ENCODE data around the gene GAS6.

GAS6 gene

DNA sequence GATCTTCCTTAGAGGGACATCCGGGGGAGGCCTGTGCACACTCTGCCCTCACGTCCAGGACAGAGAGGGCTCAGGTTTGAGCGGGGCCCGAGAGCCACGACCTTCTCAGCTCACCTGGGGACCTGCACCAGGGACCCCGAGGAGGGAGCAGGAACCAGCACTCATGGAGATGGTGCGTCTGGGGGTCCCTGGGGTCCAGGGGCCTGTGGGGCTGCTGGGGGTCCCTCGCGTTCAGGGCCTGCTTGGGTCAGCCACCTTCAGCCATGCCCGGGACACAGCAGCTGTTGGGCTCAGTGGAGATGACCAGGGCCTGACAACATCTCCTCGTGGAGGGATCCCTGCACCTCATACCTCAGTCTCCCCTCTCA, 57.8 kb downstream of the GAS6 start:
- H3K4me3 ChIP-seq (ENCODE audit: low read depth, low read length), result no peak overlapping the region
- TF ChIP-seq, protein P1, sequence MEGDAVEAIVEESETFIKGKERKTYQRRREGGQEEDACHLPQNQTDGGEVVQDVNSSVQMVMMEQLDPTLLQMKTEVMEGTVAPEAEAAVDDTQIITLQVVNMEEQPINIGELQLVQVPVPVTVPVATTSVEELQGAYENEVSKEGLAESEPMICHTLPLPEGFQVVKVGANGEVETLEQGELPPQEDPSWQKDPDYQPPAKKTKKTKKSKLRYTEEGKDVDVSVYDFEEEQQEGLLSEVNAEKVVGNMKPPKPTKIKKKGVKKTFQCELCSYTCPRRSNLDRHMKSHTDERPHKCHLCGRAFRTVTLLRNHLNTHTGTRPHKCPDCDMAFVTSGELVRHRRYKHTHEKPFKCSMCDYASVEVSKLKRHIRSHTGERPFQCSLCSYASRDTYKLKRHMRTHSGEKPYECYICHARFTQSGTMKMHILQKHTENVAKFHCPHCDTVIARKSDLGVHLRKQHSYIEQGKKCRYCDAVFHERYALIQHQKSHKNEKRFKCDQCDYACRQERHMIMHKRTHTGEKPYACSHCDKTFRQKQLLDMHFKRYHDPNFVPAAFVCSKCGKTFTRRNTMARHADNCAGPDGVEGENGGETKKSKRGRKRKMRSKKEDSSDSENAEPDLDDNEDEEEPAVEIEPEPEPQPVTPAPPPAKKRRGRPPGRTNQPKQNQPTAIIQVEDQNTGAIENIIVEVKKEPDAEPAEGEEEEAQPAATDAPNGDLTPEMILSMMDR (IDR thresholded peaks at IDR 0.05; ENCODE audit: insufficient read depth, low read length, missing control alignments), result no peak
- ChIA-PET POLR2A (no interaction called here), CTCF (interaction anchor here (1.0 kb wide), 1 partner anchor 9 kb away, joined by 3 read pairs; no protein-coding TSS in a partner anchor)
- DNase-seq (ENCODE audit: low read depth, low spot score), result no peak

DNA sequence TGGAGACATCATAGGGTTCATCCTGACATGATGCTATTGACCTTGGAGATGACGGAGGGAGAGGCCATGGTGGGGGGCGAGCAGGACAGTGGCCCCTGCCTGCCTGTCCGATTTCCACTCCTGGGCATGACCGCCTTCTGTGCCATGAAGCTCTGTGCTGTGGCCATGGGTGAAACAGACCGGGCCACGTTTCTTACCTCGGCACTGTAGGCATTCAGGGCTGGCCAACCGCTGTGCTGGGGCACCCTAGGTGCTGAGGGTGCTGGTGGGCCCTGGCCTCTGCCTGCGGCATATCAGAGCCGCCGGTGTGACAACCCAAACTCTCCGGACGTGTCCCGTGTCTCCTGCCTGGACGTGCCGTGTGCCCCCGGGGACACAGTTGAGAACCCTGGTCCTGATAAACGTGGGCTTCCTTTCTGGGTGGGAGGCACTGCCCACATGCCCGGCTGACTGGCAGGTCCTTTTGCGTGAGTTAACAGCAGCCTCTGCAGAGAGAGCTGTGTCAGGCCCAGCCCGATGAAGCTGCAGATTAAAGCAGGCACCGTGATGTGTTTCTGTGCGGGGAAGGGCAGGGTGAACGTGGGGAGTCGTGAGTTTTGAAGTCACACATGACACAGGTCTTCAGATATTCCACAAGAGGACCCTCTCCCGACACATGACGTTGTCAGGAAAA, 58.3 kb downstream of the GAS6 start:
- DNase-seq (ENCODE audit: low read depth, low spot score), result no peak
- H3K4me3 ChIP-seq (ENCODE audit: low read depth, low read length), result no peak overlapping the region
- CTCF ChIA-PET, result interaction anchor here (1.0 kb wide), 1 partner anchor 9 kb away, joined by 3 read pairs; no protein-coding TSS in a partner anchor
- TF ChIP-seq, protein P1 (IDR thresholded peaks at IDR 0.05; ENCODE audit: insufficient read depth, low read length, missing control alignments), result no peak
- POLR2A ChIA-PET, result no interaction called here

DNA sequence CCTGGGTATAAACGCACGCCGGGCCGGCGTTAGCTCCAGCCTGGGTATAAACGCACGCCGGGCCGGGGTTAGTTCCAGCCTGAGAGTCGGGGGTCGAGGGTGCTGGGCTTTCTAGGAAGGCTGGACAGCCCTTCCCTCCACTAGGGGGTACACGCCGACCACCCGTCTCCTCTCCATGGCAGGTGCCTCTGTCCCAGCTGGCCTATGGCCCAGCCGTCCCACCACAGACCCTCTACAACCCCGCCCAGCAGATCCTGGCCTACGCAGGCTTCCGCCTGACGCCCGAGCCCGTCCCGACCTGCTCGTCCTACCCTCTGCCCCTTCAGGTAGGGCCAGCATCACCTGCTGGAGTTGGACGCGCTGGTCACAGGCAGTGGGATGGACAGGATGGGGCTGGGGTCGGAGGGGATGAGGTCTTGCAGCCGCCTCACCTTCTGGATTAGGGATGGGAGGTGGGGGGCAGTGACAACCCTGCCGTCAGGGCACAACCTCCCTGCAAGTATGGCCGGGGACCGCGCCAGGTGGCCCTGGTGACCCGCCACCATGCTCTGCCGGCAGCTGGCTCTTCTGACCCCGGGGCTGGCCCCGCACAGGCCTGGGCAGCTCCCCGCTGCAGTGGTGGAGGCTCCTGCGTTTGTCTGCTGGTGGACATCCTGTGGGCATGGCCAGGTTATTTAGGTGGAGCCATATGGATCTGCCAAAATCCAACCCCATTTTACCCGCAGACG, 59.0 kb downstream of the GAS6 start:
- H3K4me3 ChIP-seq (ENCODE audit: low read depth, low read length), result no peak overlapping the region
- DNase-seq (ENCODE audit: low read depth, low spot score), result no peak
- ChIA-PET POLR2A (interaction anchor here (1.1 to 2.1 kb wide), 2 partner anchors 10 to 123 kb away, joined by 4 read pairs; no protein-coding TSS in a partner anchor), CTCF (interaction anchor here (0.8 to 2.0 kb wide), 2 partner anchors 22 to 80 kb away, joined by 3 to 5 read pairs; no protein-coding TSS in a partner anchor)
- TF ChIP-seq, protein P1 (IDR thresholded peaks at IDR 0.05; ENCODE audit: insufficient read depth, low read length, missing control alignments), result no peak

DNA sequence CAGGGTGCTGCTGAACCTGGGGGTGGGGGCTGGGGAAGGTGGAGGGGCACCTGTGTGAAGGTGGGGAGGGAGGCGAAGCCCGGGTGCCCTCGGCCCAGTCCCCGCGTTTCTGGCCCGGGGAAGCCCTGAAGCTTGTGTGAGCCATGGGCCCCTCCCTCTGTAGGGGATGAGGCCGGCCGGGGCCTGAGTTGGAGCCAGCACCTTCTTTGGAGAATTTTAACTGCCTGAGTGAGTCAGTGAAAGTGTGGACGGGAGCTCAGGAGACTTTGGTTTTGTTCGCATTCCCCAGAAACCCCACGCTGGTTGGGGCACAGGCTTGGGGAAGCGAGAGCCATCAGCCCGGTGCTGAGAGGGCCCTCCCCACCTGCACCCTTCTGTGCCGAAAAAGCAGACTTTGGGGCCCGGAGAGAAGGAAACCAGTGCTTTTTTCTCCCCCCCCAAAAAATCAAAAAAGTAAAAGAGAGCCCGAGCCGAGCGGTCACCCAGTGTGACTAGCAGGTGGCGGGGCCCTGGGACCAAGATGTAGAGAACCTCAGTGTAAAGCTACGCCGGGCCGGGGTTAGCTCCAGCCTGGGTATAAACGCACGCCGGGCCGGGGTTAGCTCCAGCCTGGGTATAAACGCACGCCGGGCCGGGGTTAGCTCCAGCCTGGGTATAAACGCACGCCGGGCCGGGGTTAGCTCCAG, 59.7 kb downstream of the GAS6 start:
- H3K4me3 ChIP-seq (ENCODE audit: low read depth, low read length), result no peak overlapping the region
- POLR2A ChIA-PET, result interaction anchor here (1.1 to 2.1 kb wide), 2 partner anchors 10 to 124 kb away, joined by 4 read pairs; no protein-coding TSS in a partner anchor
- TF ChIP-seq, protein P1 (IDR thresholded peaks at IDR 0.05; ENCODE audit: insufficient read depth, low read length, missing control alignments), result no peak
- CTCF ChIA-PET, result interaction anchor here (0.8 to 2.0 kb wide), 2 partner anchors 22 to 80 kb away, joined by 3 to 5 read pairs; no protein-coding TSS in a partner anchor
- DNase-seq (ENCODE audit: low read depth, low spot score), result no peak

DNA sequence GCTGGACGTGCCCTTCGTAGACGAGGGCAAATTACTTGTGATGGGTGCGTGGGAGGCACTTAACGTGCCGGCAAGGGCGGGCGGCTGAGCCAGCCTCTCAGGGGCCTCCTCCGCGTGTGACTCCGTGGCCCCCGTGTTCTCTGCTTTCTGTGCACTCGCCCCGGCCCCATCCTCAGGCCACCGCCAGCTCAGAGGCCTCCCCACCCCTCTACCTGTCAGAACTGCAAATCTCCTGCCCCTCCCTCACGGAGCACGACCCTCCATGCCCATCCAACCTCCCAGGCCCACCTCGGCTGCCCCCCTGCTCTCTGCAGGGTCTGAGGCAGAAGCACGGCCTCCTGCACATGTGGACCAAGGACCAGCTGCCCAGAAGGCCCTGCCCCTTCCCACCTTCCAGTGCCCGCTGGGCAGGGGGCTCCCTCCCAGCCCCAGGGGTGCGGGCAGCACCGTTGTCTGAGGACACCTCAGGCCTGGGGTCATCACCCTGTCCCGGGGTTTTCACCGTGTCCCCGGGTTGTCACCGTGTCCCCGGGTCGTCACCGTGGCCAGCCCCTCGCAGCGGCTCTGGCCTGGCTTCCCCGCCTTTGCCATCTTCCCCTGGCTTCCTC, 60.4 kb downstream of the GAS6 start:
- CTCF ChIA-PET, result interaction anchor here (0.8 to 2.0 kb wide), 3 partner anchors 21 to 423 kb away, joined by 3 to 5 read pairs (median 3); no protein-coding TSS in a partner anchor
- POLR2A ChIA-PET, result interaction anchor here (1.1 to 2.1 kb wide), 2 partner anchors 11 to 124 kb away, joined by 4 read pairs; no protein-coding TSS in a partner anchor
- TF ChIP-seq, protein P1 (IDR thresholded peaks at IDR 0.05; ENCODE audit: insufficient read depth, low read length, missing control alignments), result no peak

More for the DNA sequence above, 60.4 kb downstream of the GAS6 start:
- no peak overlapping the region for H3K4me3 ChIP-seq (ENCODE audit: low read depth, low read length)
- no peak for DNase-seq (ENCODE audit: low read depth, low spot score)

All from AG04449 (cell line).